ENCODE results near the gene EXOC6B.

EXOC6B gene

GRCh38 chr2:72825257-72826155 lies at the start of gene EXOC6B:
EXOC6B (minus strand) TSS chr2:72826033.
- peak; percentile 76 for DNase-seq (ENCODE audit: low spot score)

- no peak for DNase-seq (ENCODE audit: low spot score)
Observed at GRCh38 chr2:72871880-72872279, 46.0 kb upstream of the EXOC6B start.

GRCh38 chr2:72871060-72871459 lies 45.2 kb upstream of the EXOC6B start:
- no peak for DNase-seq (ENCODE audit: low spot score)

GRCh38 chr2:72864500-72864899 lies 38.7 kb upstream of the EXOC6B start:
- DNase-seq (ENCODE audit: low spot score), result peak; percentile 37

GRCh38 chr2:72863046-72863445 lies 37.2 kb upstream of the EXOC6B start:
- DNase-seq (ENCODE audit: low spot score), result no peak

GRCh38 chr2:72862239-72862988 lies 36.6 kb upstream of the EXOC6B start:
- peak; percentile 77 for DNase-seq (ENCODE audit: low spot score)

GRCh38 chr2:72859831-72860262 lies 34.0 kb upstream of the EXOC6B start:
- DNase-seq (ENCODE audit: low spot score), result peak; percentile 25

GRCh38 chr2:72851333-72851732 lies 25.5 kb upstream of the EXOC6B start:
- DNase-seq (ENCODE audit: low spot score), result no peak

- no peak for DNase-seq (ENCODE audit: low spot score)
Observed at GRCh38 chr2:72849138-72849462, 23.3 kb upstream of the EXOC6B start.

GRCh38 chr2:72848436-72849137 lies 22.8 kb upstream of the EXOC6B start:
- DNase-seq (ENCODE audit: low spot score), result no peak

GRCh38 chr2:72847534-72848315 lies 21.9 kb upstream of the EXOC6B start:
- no peak for DNase-seq (ENCODE audit: low spot score)

GRCh38 chr2:72846171-72847095 lies 20.6 kb upstream of the EXOC6B start:
- no peak for DNase-seq (ENCODE audit: low spot score)

GRCh38 chr2:72843301-72843700 lies 17.5 kb upstream of the EXOC6B start:
- DNase-seq (ENCODE audit: low spot score), result no peak

- DNase-seq (ENCODE audit: low spot score), result no peak
Observed at GRCh38 chr2:72841462-72842125, 15.8 kb upstream of the EXOC6B start.

- DNase-seq (ENCODE audit: low spot score), result no peak
Observed at GRCh38 chr2:72840066-72840465, 14.2 kb upstream of the EXOC6B start.

GRCh38 chr2:72837171-72837570 lies 11.3 kb upstream of the EXOC6B start:
- DNase-seq (ENCODE audit: low spot score), result no peak

- no peak for DNase-seq (ENCODE audit: low spot score)
Observed at GRCh38 chr2:72835403-72835802, 9.6 kb upstream of the EXOC6B start.

- DNase-seq (ENCODE audit: low spot score), result no peak
Observed at GRCh38 chr2:72834596-72834995, 8.8 kb upstream of the EXOC6B start.

- no peak for DNase-seq (ENCODE audit: low spot score)
Observed at GRCh38 chr2:72833084-72833714, 7.4 kb upstream of the EXOC6B start.

- no peak for DNase-seq (ENCODE audit: low spot score)
Observed at GRCh38 chr2:72830273-72830672, 4.4 kb upstream of the EXOC6B start.
